HepG2 (cell line): ENCODE results near the gene VANGL2. TPM values are rescaled to one million over a fixed set of nuclear protein-coding genes. Genes with fewer than 3 reads are reported as not detected.

Experiments used
- ATAC-seq: fragments of 200-7000 bp; cut with Tn5 transposase; 3 replicates; pipeline ENCODE4 v1.9.1; 2020; ENCODE audit warnings: mild to moderate bottlenecking, moderate library complexity
- BruUV-seq: library from RNA; stranded (reverse); fragments of 400-500 nt; replicated peaks from 2 replicates; lab custom pipeline; 2021; lab: Mats Ljungman, UMichigan
- CTCF ChIA-PET: fragments of 300-600 bp; formaldehyde crosslinking; extraction: SDS; loops from one replicate; lab custom pipeline; 2021; ENCODE audit warnings: low total read pairs, inconsistent platforms, low intra/inter-chr PET ratio; lab: Yijun Ruan, JAX
- POLR2A ChIA-PET: fragments of 350-600 bp; sonication (Branson Sonifier 250); formaldehyde crosslinking; loops from one replicate; lab custom pipeline; 2020; ENCODE audit warnings: antibody characterized with exemption, inconsistent platforms; lab: Yijun Ruan, JAX
- DNase-seq: peaks from one replicate; pipeline ENCODE4 v3.0.0-alpha.2; 2015; ENCODE audit warnings: low spot score
- FAIRE-seq: peaks from 3 replicates; lab custom pipeline; 2011; peaks lifted over from hg19 to GRCh38; lab: Jason Lieb, UNC
- H2AFZ ChIP-seq: one replicate; pipeline ENCODE4 v1.6.1; 2011; ENCODE audit warnings: low read length, inconsistent platforms
- H3K27ac ChIP-seq: fragments of 300-600 bp; 3 replicates; pipeline ENCODE4 v1.8.0; 2011; ENCODE audit warnings: mixed run types, mild to moderate bottlenecking, mixed read lengths, low read length, inconsistent platforms; ENCODE audit not compliant: insufficient read depth; ENCODE audit errors: extremely low read length
- H3K27me3 ChIP-seq, 2 experiments: fragments of 200-600 bp in 1 of 2; 2 replicates in 1 of 2; 3 replicates in 1 of 2; pipeline versions ENCODE4 v1.6.0 to v1.8.0; 2011; ENCODE audit warnings: low read length in 2 of 2, mild to moderate bottlenecking in 2 of 2, moderate library complexity in 2 of 2, inconsistent platforms in 1 of 2; ENCODE audit not compliant: insufficient read depth in 2 of 2, control insufficient read depth in 1 of 2
- H3K36me3 ChIP-seq, 2 experiments: fragments of 200-600 bp in 1 of 2; replicated peaks in 1 of 2; 2 replicates in 1 of 2; 3 replicates in 1 of 2; pipeline versions ENCODE4 v1.5.1 to v1.8.0; 2011; ENCODE audit warnings: low read length in 2 of 2, inconsistent platforms in 1 of 2; ENCODE audit not compliant: insufficient read depth in 2 of 2, control insufficient read depth in 1 of 2
- H3K4me1 ChIP-seq: 2 replicates; pipeline ENCODE4 v1.5.1; 2012; ENCODE audit warnings: low read length, inconsistent platforms; ENCODE audit not compliant: insufficient read depth
- H3K4me2 ChIP-seq: 2 replicates; pipeline ENCODE4 v1.6.0; 2011; ENCODE audit warnings: low read depth, low read length, inconsistent platforms
- H3K4me3 ChIP-seq, 3 experiments: fragments of 200-600 bp in 1 of 3; sonication (generic), shearing (Covaris generic) in 1 of 3; replicated peaks in 1 of 3; 2 replicates each; pipeline ENCODE4 v1.5.1; 2011 to 2016; ENCODE audit warnings: low read length in 3 of 3, inconsistent platforms in 2 of 3, low read depth in 2 of 3, mild to moderate bottlenecking in 2 of 3, control low read depth in 1 of 3, mixed read lengths in 1 of 3; ENCODE audit not compliant: insufficient read depth in 1 of 3
- H3K79me2 ChIP-seq: one replicate; pipeline ENCODE4 v1.6.1; 2011; ENCODE audit warnings: low read length, inconsistent platforms; ENCODE audit not compliant: insufficient read depth
- H3K9ac ChIP-seq: 2 replicates; pipeline ENCODE4 v1.6.0; 2011; ENCODE audit warnings: mild to moderate bottlenecking, low read depth, low read length, inconsistent platforms; ENCODE audit not compliant: insufficient read depth
- H3K9me3 ChIP-seq: 2 replicates; pipeline ENCODE4 v1.5.1; 2012; ENCODE audit warnings: mild to moderate bottlenecking, low read length
- H4K20me1 ChIP-seq: 2 replicates; pipeline ENCODE4 v1.6.0; 2011; ENCODE audit warnings: inconsistent platforms, mild to moderate bottlenecking, low read length, moderate library complexity; ENCODE audit not compliant: insufficient read depth
- ATAD3A ChIP-seq: sonication (generic); formaldehyde crosslinking; IDR thresholded peaks from 2 replicates; pipeline ENCODE4 v1.4.0; 2020; ENCODE audit warnings: missing genetic modification reagents
- GABPB1 ChIP-seq: IDR thresholded peaks from 2 replicates; pipeline ENCODE4 v1.6.1; 2016; ENCODE audit warnings: mild to moderate bottlenecking, missing genetic modification reagents, moderate library complexity, missing compliant biosample characterization
- GTF3A ChIP-seq: sonication (generic); formaldehyde crosslinking; conservative IDR thresholded peaks from 2 replicates; pipeline ENCODE4 v1.4.0; 2020; ENCODE audit warnings: mild to moderate bottlenecking, missing genetic modification reagents
- HNRNPLL ChIP-seq: fragments of 200-400 bp; formaldehyde crosslinking; IDR thresholded peaks from 2 replicates; pipeline ENCODE4 v1.6.1; 2017; ENCODE audit warnings: mild to moderate bottlenecking, low read depth, low read length; ENCODE audit not compliant: poor library complexity, severe bottlenecking
- ZBTB3 ChIP-seq: sonication (generic); formaldehyde crosslinking; IDR thresholded peaks from 2 replicates; pipeline ENCODE4 v1.4.0; 2020; ENCODE audit warnings: low read depth, mild to moderate bottlenecking, moderate library complexity, missing genetic modification reagents, borderline replicate concordance
- ZMYM3 ChIP-seq: sonication (generic); formaldehyde crosslinking; IDR thresholded peaks from 2 replicates; pipeline ENCODE4 v1.5.1; 2020; ENCODE audit warnings: mild to moderate bottlenecking, missing genetic modification reagents
- ZNF235 ChIP-seq: sonication (generic); formaldehyde crosslinking; IDR thresholded peaks from 2 replicates; pipeline ENCODE4 v1.8.1; 2023; ENCODE audit warnings: mild to moderate bottlenecking, missing genetic modification reagents, borderline replicate concordance
- ZNF296 ChIP-seq: sonication (generic); formaldehyde crosslinking; conservative IDR thresholded peaks from 2 replicates; pipeline ENCODE4 v1.5.0; 2020; ENCODE audit warnings: mild to moderate bottlenecking, missing genetic modification reagents
- ZNF367 ChIP-seq: sonication (generic); formaldehyde crosslinking; IDR thresholded peaks from 2 replicates; pipeline ENCODE4 v1.4.0; 2020; ENCODE audit warnings: missing genetic modification reagents, borderline replicate concordance
- ZNF761 ChIP-seq: sonication (generic); formaldehyde crosslinking; conservative IDR thresholded peaks from 2 replicates; pipeline ENCODE4 v1.4.0; 2020; ENCODE audit warnings: mild to moderate bottlenecking, missing genetic modification reagents
- WGBS: methylation state at CpG from one replicate; pipeline ENCODE4 v1.1.6; 2017; ENCODE audit warnings: low lambda C conversion rate; 5-methylcytosine and 5-hydroxymethylcytosine counted together
- in situ Hi-C: cut with HindIII; loops from 2 replicates; pipeline ENCODE4 v1.10.0; 2017; ENCODE audit warnings: low pct_unique_long_range_greater_than_20kb; ENCODE audit not compliant: extremely low pct_ligation_motif_present
- intact Hi-C: fragments of 100-400 bp; cut with micrococcal nuclease; formaldehyde crosslinking; loops from one replicate; pipeline ENCODE4 v1.10.0; 2022; ENCODE audit not compliant: unreplicated experiment
- polyA plus RNA-seq, 8 experiments: library from polyadenylated mRNA; depleted of rRNA in 3 of 8; stranded (reverse) in 7 of 8; unstranded in 1 of 8; fragments of >200 nt; fragmentation: Illumina TruSeq in 4 of 8; extraction: Trizol in 4 of 8; gene quantifications; 2 replicates each; pipeline versions ENCODE4 v1.2.1 to v1.2.3, GENCODE V29; 2011 to 2016; ENCODE audit warnings: low read depth in 4 of 8, missing spikeins in 1 of 8, mixed read lengths in 1 of 8; ENCODE audit not compliant: insufficient read depth in 1 of 8
- total RNA-seq, 5 experiments: library from RNA; depleted of rRNA; stranded (reverse); fragments of >200 nt; fragmentation: Illumina TruSeq; extraction: Trizol; gene quantifications; 2 replicates each; pipeline ENCODE4 v1.2.3, GENCODE V29; 2016; ENCODE audit warnings: low read depth in 1 of 5
- TF ChIP-seq, protein P1 (sequence below): IDR thresholded peaks from 2 replicates; pipeline ENCODE4 v1.6.1; 2016; ENCODE audit warnings: mild to moderate bottlenecking
- TF ChIP-seq, protein P2 (sequence below): IDR thresholded peaks from 2 replicates; pipeline ENCODE4 v1.4.0; 2020; ENCODE audit warnings: mild to moderate bottlenecking, missing genetic modification reagents
- TF ChIP-seq, protein P3 (sequence below): sonication (generic); formaldehyde crosslinking; IDR thresholded peaks from 2 replicates; pipeline ENCODE4 v1.4.0; 2020; ENCODE audit warnings: mild to moderate bottlenecking, low read depth, missing genetic modification reagents

Gene VANGL2
- total and polyA plus RNA-seq, 2 of the 13 experiments (the other 11 are each of a cell fraction or from before 2014, with no cell fraction given), result 0.09 TPM; not detected in 1

DNA sequence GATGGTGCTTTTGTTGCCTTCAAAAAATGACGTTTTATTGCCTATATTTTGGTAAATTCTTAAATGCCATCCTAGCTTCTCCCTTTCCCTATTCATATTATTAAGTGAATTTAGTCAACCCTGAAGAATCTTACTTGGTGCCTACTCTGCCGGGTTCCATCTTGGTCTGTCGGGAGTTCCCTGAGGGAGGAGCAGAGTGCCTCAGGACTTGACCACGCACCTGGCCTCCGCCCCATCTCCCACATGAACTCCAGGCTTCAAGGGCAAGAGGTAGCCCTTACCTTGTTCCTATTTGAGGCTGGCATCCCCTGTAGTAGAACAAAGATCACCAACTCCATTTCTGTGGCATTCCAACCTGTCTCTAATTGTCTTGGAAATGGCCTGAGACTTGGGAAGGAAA lies 21.5 kb downstream of the VANGL2 start:
- no peaks in the 10 kb centered on the region for H4K20me1 ChIP-seq
- no peak for DNase-seq

More for the DNA sequence above, 21.5 kb downstream of the VANGL2 start:
- Histone ChIP-seq H3K27ac (no peak overlapping the region), H3K27me3 (peaks cover 0 to 11% of the 10 kb centered on the region in 2 experiments; a peak in 2 of 5 replicates), H3K4me2 (no peak overlapping the region), H3K36me3 (no peaks in the 10 kb centered on the region), H3K4me3 (no peak overlapping the region)
- ChIA-PET POLR2A (no interaction called here), CTCF (no interaction called here)
- in situ Hi-C loops, result no loop called here
- no peak for ATAC-seq
- BruUV-seq, result no TSS peak
- WGBS, result 28% methylated on average over 5 of the region's 5 CpGs
- TF ChIP-seq ZBTB3 (CRISPR knock-in tag) (no peak), GTF3A (CRISPR knock-in tag) (no peak), ZNF367 (no peak), GABPB1 (CRISPR knock-in tag) (no peak), ATAD3A (CRISPR knock-in tag) (no peak), ZNF761 (no peak), ZNF296 (no peak), HNRNPLL (no peak), ZMYM3 (CRISPR knock-in tag) (no peak), ZNF235 (CRISPR knock-in tag) (no peak)
- TF ChIP-seq, protein P1, sequence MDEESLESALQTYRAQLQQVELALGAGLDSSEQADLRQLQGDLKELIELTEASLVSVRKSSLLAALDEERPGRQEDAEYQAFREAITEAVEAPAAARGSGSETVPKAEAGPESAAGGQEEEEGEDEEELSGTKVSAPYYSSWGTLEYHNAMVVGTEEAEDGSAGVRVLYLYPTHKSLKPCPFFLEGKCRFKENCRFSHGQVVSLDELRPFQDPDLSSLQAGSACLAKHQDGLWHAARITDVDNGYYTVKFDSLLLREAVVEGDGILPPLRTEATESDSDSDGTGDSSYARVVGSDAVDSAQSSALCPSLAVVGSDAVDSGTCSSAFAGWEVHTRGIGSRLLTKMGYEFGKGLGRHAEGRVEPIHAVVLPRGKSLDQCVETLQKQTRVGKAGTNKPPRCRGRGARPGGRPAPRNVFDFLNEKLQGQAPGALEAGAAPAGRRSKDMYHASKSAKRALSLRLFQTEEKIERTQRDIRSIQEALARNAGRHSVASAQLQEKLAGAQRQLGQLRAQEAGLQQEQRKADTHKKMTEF (CRISPR knock-in tag), result no peak
- TF ChIP-seq, protein P2, sequence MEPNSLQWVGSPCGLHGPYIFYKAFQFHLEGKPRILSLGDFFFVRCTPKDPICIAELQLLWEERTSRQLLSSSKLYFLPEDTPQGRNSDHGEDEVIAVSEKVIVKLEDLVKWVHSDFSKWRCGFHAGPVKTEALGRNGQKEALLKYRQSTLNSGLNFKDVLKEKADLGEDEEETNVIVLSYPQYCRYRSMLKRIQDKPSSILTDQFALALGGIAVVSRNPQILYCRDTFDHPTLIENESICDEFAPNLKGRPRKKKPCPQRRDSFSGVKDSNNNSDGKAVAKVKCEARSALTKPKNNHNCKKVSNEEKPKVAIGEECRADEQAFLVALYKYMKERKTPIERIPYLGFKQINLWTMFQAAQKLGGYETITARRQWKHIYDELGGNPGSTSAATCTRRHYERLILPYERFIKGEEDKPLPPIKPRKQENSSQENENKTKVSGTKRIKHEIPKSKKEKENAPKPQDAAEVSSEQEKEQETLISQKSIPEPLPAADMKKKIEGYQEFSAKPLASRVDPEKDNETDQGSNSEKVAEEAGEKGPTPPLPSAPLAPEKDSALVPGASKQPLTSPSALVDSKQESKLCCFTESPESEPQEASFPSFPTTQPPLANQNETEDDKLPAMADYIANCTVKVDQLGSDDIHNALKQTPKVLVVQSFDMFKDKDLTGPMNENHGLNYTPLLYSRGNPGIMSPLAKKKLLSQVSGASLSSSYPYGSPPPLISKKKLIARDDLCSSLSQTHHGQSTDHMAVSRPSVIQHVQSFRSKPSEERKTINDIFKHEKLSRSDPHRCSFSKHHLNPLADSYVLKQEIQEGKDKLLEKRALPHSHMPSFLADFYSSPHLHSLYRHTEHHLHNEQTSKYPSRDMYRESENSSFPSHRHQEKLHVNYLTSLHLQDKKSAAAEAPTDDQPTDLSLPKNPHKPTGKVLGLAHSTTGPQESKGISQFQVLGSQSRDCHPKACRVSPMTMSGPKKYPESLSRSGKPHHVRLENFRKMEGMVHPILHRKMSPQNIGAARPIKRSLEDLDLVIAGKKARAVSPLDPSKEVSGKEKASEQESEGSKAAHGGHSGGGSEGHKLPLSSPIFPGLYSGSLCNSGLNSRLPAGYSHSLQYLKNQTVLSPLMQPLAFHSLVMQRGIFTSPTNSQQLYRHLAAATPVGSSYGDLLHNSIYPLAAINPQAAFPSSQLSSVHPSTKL (CRISPR knock-in tag), result no peak
- TF ChIP-seq, protein P3, sequence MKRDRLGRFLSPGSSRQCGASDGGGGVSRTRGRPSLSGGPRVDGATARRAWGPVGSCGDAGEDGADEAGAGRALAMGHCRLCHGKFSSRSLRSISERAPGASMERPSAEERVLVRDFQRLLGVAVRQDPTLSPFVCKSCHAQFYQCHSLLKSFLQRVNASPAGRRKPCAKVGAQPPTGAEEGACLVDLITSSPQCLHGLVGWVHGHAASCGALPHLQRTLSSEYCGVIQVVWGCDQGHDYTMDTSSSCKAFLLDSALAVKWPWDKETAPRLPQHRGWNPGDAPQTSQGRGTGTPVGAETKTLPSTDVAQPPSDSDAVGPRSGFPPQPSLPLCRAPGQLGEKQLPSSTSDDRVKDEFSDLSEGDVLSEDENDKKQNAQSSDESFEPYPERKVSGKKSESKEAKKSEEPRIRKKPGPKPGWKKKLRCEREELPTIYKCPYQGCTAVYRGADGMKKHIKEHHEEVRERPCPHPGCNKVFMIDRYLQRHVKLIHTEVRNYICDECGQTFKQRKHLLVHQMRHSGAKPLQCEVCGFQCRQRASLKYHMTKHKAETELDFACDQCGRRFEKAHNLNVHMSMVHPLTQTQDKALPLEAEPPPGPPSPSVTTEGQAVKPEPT, result no peak
- TF ChIP-seq, all 625 proteins: peak for 0
- H3K79me2 ChIP-seq, result no peaks in the 10 kb centered on the region
- H3K9me3 ChIP-seq, result no peaks in the 10 kb centered on the region
- H3K4me1 ChIP-seq, result no peaks in the 10 kb centered on the region
- no peak overlapping the region for H2AFZ ChIP-seq
- H3K9ac ChIP-seq, result no peak overlapping the region
- intact Hi-C loops, result no loop called here
- no peak for FAIRE-seq
